ENCODE measurements around the gene SPACA7. TPM values are rescaled to one million over a fixed set of nuclear protein-coding genes. Genes with fewer than 3 reads are reported as not detected.

SPACA7 gene
- total and polyA plus RNA-seq, 9 of the 15 experiments (the other 6 are each of a cell fraction or from before 2014, with no cell fraction given): not detected

GRCh38 chr13:112353856-112354255 is 22.3 kb upstream of the SPACA7 start:
- POLR2A ChIA-PET: interaction anchor here (0.6 kb wide), 1 partner anchor 12 kb away, joined by 3 read pairs; no protein-coding TSS in a partner anchor
- Histone ChIP-seq H3K4me1 (replicated peaks in 1 of 2; ENCODE audit: control insufficient read depth in 2 of 2, insufficient read depth in 2 of 2, low read length in 2 of 2) (no peaks in the 10 kb centered on the region), H3K79me2 (ENCODE audit: control insufficient read depth, insufficient read depth, low read length) (no peaks in the 10 kb centered on the region), H4K20me1 (replicated peaks; ENCODE audit: control insufficient read depth, insufficient read depth, low read length) (no peaks in the 10 kb centered on the region), H3K4me2 (ENCODE audit: insufficient read depth, low read length) (no peak overlapping the region), H3K9me1 (ENCODE audit: control insufficient read depth, insufficient read depth, low read length) (no peaks in the 10 kb centered on the region), H3K4me3 (no peak overlapping the region), H3K9ac (ENCODE audit: insufficient read depth in 1 of 2, low read depth in 2 of 2, low read length in 2 of 2) (no peak overlapping the region), H3K9me3 (replicated peaks; ENCODE audit: control insufficient read depth, insufficient read depth, low read depth, low read length) (no peaks in the 10 kb centered on the region), H3K27me3 (ENCODE audit: control insufficient read depth in 2 of 2, insufficient read depth in 2 of 2, low read length in 2 of 2) (peaks cover 0 to 19% of the 10 kb centered on the region in 2 experiments; a peak in 1 of 5 replicates), H3K27ac (ENCODE audit: extremely low read depth, low read depth, low read length) (no peak overlapping the region), H3K36me3 (ENCODE audit: control insufficient read depth, insufficient read depth, low read length) (no peaks in the 10 kb centered on the region), H2AFZ (ENCODE audit: low read depth, low read length) (no peak overlapping the region)
- intact Hi-C loops (cut with micrococcal nuclease): no loop called here
- no TSS peak for BruUV-seq (replicated peaks)
- in situ Hi-C loops (cut with MboI): no loop called here
- CTCF ChIA-PET (ENCODE audit: low intra/inter-chr PET ratio): no interaction called here
- ATAC-seq: no peak
- WGBS (ENCODE audit: insufficient coverage, low coverage, missing lambda C conversion rate): 0% methylated on average over 8 of the region's 11 CpGs
- no peak for FAIRE-seq
- DNase-seq (ENCODE audit: extremely low read depth in 1 of 4, low spot score in 3 of 4): no peak
- TF ChIP-seq SRF (CRISPR knock-in tag; IDR thresholded peaks at IDR 0.05) (no peak), POLR2H (tag; IDR thresholded peaks at IDR 0.05; ENCODE audit: low read depth) (no peak), ZNF197 (CRISPR knock-in tag; IDR thresholded peaks at IDR 0.05; ENCODE audit: low read depth) (no peak), PBX2 (CRISPR knock-in tag; IDR thresholded peaks at IDR 0.05; ENCODE audit: low read depth) (no peak), PBX2 (tag; conservative IDR thresholded peaks at IDR 0.05; ENCODE audit: low read depth) (no peak), ATF2 (CRISPR knock-in tag; IDR thresholded peaks at IDR 0.05) (no peak), OTX1 (CRISPR knock-in tag; IDR thresholded peaks at IDR 0.05) (no peak), E2F8 (IDR thresholded peaks at IDR 0.05; ENCODE audit: low read depth, partially characterized antibody) (no peak), E4F1 (CRISPR knock-in tag; IDR thresholded peaks at IDR 0.05; ENCODE audit: borderline replicate concordance) (no peak), ZKSCAN1 (IDR thresholded peaks at IDR 0.05; ENCODE audit: low read depth, low read length) (no peak), HMGXB4 (CRISPR knock-in tag; IDR thresholded peaks at IDR 0.05) (no peak)

Measured in K562 (cell line).